GM13976 (cell line): ENCODE data around the gene PPP6C.
"Not testable (repeated sequence)": the region's sequence is repeated elsewhere in the genome, so short reads cannot be mapped to it uniquely, and the experiment has no call there.

Source experiments
- DNase-seq: peaks from one replicate; pipeline ENCODE4 v3.0.0; 2012; ENCODE audit warnings: low spot score
- CTCF ChIP-seq: IDR thresholded peaks from 2 replicates; pipeline ENCODE4 v1.5.1; 2012; ENCODE audit warnings: borderline replicate concordance, mild to moderate bottlenecking; ENCODE audit not compliant: insufficient read depth; ENCODE audit errors: extremely low read depth, missing control alignments, control extremely low read depth
- in situ Hi-C: fragments of 300-500 bp; cut with MboI; formaldehyde crosslinking; loops from one replicate; pipeline ENCODE4 v1.12.0; 2022; ENCODE audit warnings: low sequenced_read_pairs, mixed read lengths, inconsistent platforms; ENCODE audit not compliant: unreplicated experiment

The PPP6C gene

GRCh38 chr9:125121146-125121545, 68.5 kb downstream of the PPP6C start:
- no peak for TF ChIP-seq CTCF
- in situ Hi-C loops = no loop called here
- no peak for DNase-seq

- DNase-seq = no peak
- in situ Hi-C loops = no loop called here
- TF ChIP-seq CTCF = no peak
Measured at GRCh38 chr9:125119643-125120286, 69.8 kb downstream of the PPP6C start.

GRCh38 chr9:125118696-125119095, 70.9 kb downstream of the PPP6C start:
- in situ Hi-C loops, DNase-seq: not testable (repeated sequence)

GRCh38 chr9:125114503-125114902, 75.1 kb downstream of the PPP6C start:
- in situ Hi-C loops, DNase-seq: not testable (repeated sequence)

GRCh38 chr9:125110464-125110863, 79.1 kb downstream of the PPP6C start:
- in situ Hi-C loops = no loop called here
- TF ChIP-seq CTCF = no peak
- DNase-seq = no peak

- in situ Hi-C loops, DNase-seq: not testable (repeated sequence)
Measured at GRCh38 chr9:125108541-125108940, 81.1 kb downstream of the PPP6C start.

GRCh38 chr9:125106285-125106893, 83.2 kb downstream of the PPP6C start:
- DNase-seq = no peak
- TF ChIP-seq CTCF = no peak
- in situ Hi-C loops = no loop called here

- DNase-seq = no peak
- in situ Hi-C loops = no loop called here
- no peak for TF ChIP-seq CTCF
Measured at GRCh38 chr9:125103770-125104460, 85.7 kb downstream of the PPP6C start.
